Hippocampal formation (tissue), 2 donors: ENCODE data around the gene SCNN1G.
"Not testable (repeated sequence)": the region's sequence is repeated elsewhere in the genome, so short reads cannot be mapped to it uniquely, and the experiment has no call there.

ENCODE experiments used
- DNase-seq, 2 donors: peaks; one replicate each; lab custom pipeline; 2025; lab: John Stamatoyannopoulos, UW

SCNN1G gene

GRCh38 chr16:23182679-23183542, at the start of gene SCNN1G:
SCNN1G (plus strand) TSS chr16:23182745; CDS start chr16:23186272, 3,527 bp downstream.
- DNase-seq = no peak

GRCh38 chr16:23132775-23133463, 49.6 kb upstream of the SCNN1G start:
- DNase-seq = peak in 1 of 2 donors; percentile 38

DNA sequence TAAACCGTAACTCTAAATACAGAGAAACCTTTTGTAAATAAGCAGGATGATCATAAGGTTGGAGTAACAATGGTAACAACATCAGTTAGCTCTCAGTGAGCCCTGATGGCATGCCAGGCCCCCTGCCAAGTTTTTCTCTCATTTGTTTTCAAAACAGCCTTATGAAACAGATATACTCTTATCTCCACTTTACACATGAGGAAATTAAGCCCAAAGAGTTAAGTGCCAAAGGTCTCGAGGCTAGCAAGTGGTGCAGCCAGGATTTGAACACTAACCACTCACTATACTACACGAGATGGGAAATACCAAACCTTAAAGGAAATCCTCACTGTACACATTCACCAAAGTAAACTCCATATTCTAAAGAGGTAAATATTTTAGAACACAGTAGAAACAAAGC, 48.3 kb upstream of the SCNN1G start:
- DNase-seq = no peak

- no peak for DNase-seq
These were observed 45.3 kb upstream of the SCNN1G start for GRCh38 chr16:23137256-23137655.

- no peak for DNase-seq
These were observed 44.7 kb upstream of the SCNN1G start for GRCh38 chr16:23137818-23138217.

GRCh38 chr16:23140107-23140506, 42.4 kb upstream of the SCNN1G start:
- no peak for DNase-seq

DNA sequence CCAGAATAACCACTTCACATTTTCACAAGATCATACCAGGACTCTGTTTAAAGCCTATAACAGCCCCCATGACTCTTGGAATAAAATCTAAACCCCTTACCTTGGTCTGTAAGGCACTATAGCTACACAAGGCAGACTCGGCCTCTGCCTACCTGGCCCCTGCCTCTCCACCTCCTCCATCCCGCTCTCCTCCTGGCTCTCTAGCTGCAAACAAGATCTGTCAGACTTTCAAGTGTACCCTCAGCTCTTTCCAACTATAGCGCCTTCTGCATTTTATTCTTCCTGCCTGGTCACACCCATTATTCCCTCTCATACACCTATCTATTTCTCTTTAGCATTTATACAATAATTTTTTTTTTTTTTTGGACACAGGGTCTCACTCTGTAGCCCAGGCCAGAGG, 41.5 kb upstream of the SCNN1G start:
- no peak for DNase-seq

GRCh38 chr16:23141500-23141899, 41.0 kb upstream of the SCNN1G start:
- DNase-seq = no peak

DNA sequence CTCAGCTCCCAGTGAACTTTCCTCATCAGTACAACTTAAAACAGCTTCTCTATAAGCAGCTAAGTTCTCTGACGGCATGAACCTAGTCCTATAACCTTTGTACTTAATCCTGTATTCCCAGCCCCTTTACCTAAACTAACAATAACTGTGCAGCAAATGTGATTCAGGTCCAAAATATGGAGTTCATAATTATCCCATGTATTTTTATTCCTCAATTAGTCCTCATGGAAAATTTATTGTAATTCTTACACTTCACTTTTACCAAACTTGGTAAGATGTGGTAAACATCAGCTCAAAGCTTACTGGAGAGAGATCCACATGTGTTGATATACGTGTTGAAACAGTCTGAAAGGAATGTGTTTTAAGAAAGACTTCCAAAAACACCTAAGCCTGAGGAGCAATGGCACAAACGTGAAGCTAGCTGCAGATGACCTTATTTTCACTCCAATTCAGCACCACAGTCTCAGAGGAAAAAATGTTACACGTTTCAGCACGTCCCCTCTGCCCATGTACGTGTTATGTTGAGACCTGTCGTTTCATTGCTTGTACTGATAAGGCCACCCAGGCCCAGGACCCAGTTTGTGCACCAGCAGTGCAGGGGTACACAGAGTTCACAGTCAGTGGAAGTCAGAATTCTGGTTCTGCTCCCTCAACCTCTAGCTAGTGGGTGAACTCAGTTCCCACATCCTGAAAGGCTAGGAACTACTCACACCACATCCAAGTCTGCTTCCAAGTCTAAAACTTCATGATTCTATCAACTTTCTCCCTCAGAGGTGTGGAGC, 40.4 kb upstream of the SCNN1G start:
- no peak for DNase-seq

DNA sequence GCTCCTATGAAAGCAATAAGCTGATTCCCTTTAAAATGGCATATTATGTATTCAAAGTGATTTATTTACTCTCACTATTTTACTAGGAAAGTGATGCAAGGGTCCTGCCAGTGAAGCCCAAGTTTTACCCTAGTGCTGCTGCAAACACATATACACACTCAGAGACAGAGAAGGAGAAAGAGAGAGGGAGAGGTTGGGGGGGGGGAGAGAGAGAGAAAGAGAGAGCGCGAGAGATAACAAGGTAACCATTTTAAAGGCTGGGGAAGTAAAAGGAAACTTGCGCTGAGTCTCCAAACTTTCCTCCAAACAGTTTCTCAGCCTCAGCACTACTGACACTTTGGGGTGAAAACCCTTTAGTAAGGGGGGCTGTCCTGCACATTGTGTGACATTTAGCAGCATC, 39.2 kb upstream of the SCNN1G start:
- DNase-seq = no peak

DNA sequence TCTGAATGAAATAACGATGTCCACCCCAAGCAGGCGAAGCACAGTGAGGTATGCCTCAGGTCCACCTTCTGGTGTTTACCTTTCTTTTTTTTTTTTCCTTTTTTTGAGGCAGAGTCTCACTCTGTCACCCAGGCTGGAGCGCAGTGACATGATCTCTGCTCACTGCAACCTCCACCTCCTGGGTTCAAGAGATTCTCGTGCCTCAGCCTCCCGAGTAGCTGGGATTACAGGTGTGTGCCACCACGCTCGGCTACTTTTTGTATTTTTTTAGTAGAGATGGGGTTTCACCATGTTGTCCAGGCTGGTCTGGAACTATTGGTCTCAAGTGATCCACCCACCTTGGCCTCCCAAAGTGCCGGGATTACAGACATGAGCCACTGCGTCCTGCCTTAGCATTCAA, 38.2 kb upstream of the SCNN1G start:
- DNase-seq = not testable (repeated sequence)

GRCh38 chr16:23145186-23145585, 37.4 kb upstream of the SCNN1G start:
- DNase-seq = no peak

- no peak for DNase-seq
These were observed 36.9 kb upstream of the SCNN1G start for GRCh38 chr16:23145608-23146007.

GRCh38 chr16:23146877-23147601, 35.5 kb upstream of the SCNN1G start:
- DNase-seq = no peak

DNA sequence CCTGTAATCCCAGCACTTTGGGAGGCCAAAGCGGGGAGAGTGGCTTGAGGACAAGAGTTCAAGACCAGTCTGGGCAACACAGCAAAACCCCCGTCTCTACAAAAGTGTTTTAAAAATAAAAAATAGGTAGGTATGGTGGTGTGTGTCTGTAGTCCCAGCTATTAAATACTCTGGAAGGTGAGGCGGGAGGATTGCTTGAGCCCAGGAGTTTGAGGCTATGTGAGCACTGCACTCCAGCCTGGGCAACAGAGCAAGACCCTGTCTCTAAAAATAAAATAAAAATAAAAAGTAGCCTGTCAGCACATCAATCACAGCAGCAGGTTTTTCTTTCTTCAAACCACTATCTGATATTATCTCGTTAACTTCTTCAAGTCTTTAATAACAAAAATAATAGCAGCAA, 34.9 kb upstream of the SCNN1G start:
- DNase-seq = no peak

DNA sequence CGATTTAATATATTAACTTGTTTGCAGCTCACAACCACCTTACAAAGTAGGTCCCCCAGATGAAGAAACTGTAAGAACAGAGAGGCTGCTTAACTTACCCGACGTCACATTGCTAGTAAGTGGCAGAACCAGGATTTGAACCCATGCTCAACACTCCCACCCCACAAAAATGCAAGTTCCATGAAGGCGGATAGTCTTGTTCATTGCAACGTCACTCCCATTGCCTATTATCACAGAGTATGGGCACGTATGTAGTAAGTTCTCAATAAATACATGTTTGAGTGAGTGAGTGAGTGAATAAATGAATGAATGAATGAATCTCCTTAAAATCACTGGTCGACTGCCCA, 34.4 kb upstream of the SCNN1G start:
- no peak for DNase-seq

GRCh38 chr16:23148513-23149266, 33.9 kb upstream of the SCNN1G start:
- DNase-seq = peak in 1 of 2 donors; percentile 49

GRCh38 chr16:23149267-23149992, 33.1 kb upstream of the SCNN1G start, which contains the start of gene USP31:
USP31 (minus strand) TSS chr16:23149452; CDS start chr16:23149270, 182 bp downstream.
- peak; percentile 93 to 98 for DNase-seq

DNA sequence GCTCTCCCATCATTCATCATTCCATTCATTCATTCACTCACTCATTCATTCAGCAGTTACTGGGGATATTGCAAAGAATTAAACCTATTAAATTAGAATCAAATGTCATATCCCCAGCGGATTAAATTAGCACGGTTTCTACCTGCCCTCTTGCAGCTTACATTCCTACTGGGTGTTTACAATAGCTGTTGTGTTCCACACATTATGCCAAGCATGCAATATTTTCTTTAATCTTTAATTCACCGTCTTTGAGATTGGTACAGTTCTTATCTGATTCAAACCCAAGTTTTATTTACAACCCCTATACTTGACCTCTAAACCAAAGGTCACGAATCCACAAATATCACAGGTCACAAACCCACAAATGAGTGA, 32.6 kb upstream of the SCNN1G start:
- no peak for DNase-seq
